ENCODE data around the gene RPS6KA2.

RPS6KA2 gene

DNA sequence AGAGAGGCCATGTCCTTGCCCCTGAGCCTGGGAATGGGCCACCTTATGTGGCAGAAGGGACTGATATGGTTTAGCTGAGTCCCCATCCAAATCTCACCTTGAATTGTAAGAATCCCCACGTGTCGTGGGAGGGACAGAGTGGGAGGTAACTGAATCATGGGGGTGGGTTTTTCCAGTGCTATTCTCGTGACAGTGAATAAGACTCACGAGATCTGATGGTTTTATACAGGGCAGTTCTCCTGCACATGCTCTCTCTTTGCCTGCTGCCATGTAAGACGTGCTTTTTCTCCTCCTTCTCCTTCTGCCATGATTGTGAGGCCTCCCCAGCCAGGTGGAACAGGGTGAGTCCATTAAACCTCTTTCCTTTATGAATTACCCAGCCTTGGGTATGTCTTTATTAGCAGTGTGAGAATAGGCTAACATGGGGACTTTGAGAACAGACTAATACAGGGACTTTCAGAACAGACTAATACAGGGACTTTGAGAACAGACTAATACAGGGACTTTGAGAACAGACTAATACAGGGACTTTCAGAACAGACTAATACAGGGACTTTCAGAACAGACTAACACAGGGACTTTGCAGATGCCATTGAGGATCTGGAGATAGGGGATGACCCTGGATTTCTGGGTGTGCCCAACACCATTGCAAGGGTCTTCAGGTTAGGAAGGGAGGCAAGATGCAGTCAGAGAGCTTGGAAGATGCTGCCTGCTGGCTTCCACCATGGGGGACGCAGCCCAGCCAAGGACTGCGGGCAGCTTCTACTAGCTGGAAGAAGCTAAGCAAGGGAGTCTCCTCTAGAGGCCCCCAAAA lies 127.5 kb downstream of the RPS6KA2 start:
- CTCF ChIA-PET = interaction anchor here (1.6 kb wide), 2 partner anchors 10 to 16 kb away, joined by 3 to 4 read pairs; no protein-coding TSS in a partner anchor
- POLR2A ChIA-PET = no interaction called here
- TF ChIP-seq, protein P1, sequence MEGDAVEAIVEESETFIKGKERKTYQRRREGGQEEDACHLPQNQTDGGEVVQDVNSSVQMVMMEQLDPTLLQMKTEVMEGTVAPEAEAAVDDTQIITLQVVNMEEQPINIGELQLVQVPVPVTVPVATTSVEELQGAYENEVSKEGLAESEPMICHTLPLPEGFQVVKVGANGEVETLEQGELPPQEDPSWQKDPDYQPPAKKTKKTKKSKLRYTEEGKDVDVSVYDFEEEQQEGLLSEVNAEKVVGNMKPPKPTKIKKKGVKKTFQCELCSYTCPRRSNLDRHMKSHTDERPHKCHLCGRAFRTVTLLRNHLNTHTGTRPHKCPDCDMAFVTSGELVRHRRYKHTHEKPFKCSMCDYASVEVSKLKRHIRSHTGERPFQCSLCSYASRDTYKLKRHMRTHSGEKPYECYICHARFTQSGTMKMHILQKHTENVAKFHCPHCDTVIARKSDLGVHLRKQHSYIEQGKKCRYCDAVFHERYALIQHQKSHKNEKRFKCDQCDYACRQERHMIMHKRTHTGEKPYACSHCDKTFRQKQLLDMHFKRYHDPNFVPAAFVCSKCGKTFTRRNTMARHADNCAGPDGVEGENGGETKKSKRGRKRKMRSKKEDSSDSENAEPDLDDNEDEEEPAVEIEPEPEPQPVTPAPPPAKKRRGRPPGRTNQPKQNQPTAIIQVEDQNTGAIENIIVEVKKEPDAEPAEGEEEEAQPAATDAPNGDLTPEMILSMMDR (IDR thresholded peaks at IDR 0.05; ENCODE audit: control extremely low read depth, extremely low read depth, low read depth, missing control alignments) = no peak
- DNase-seq (ENCODE audit: extremely low spot score) = no peak

DNA sequence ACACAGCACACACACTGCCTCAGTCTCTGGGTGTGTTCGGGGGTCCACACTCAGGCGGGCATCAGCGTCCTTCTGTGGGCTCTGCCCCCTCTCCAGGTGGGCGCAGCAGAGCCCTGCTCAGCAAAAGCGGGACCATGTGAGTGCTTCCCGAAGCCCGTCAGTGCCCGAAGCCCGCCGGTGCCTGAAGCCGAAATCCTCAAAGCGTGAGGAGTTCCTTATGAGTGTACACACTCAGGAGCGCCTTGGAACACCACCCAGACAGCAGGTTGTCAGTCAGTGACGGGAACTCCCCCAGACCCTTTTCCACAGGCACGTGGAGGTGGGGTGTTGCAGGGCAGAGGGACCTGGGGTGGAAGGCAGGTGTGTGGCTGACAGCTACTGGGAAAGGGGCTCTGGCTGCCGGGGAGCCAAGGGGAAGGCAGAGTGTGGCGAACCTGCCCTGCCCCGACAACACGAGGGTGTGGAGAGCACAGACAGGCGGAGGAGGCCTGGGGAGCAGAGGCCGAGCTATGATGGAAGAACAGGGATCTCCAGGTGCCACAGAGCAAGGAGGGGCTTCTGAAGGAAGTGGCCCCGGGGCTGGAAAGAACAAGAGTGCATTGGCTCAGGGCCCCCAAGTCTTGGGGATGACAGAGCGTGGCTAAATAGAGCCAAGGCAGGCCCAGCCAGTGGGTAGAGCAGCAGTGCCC lies 128.2 kb downstream of the RPS6KA2 start:
- no peak for DNase-seq (ENCODE audit: extremely low spot score)
- TF ChIP-seq, protein P1 (IDR thresholded peaks at IDR 0.05; ENCODE audit: control extremely low read depth, extremely low read depth, low read depth, missing control alignments) = no peak
- ChIA-PET CTCF (no interaction called here), POLR2A (no interaction called here)

DNA sequence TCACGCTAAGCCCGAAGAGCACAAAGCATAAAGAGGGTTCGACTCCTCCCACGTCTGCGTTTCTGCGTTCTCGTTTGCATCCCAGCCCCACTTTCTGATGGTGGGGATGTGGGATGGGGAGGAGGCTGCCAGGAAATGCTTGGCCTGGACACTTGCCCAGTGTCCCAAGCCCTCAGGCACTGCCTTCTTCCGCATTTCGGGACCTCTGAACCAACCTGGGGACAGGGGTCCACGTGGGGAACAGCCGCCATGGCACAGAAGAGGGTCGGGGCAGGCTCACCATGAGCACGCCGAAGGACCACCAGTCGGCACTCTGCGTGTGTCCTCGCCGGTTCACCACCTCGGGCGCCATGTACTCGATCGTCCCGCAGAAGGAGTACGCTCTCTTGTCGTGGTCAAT lies 128.8 kb downstream of the RPS6KA2 start:
- TF ChIP-seq, protein P1 (IDR thresholded peaks at IDR 0.05; ENCODE audit: control extremely low read depth, extremely low read depth, low read depth, missing control alignments) = no peak
- DNase-seq (ENCODE audit: extremely low spot score) = no peak
- POLR2A ChIA-PET = no interaction called here
- CTCF ChIA-PET = no interaction called here

DNA sequence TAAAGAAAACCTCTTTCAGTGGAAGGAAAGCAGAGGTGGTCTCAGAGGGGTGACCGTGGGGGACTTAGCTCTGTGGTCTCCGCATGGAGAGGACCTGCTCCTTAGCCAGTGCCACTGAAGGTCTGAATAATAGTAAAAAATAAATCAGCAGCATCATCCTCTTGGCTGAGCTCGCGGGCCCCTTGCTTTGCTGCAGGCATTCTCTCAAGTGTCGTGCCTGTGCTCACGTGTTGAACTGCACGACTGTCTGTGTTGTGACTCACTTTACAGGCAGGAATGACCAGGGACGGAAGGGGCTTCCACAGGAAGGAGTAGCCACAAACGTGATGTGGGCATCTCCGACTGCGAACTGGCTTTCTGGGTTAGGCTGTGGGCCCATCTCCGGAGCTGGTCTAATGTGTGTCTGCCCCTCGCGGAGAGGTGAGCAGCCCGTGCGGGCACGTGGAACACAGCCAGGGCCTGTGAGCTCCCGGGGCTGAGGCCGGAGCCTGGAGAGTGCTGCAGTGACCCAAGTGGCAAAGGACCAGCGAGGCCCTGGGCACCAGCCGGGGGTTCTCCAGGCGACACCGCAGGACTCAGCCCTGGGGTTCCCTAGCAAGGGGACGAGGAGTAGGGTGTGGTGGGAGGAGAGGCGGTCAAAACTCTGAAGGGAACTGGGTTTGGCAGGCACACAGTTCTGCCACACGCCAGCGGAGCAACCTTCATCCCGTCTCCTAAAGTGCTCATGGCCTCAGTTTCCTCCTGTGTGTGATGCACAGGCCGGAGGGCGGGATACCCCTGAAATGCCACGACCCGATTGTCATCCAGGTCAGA lies 129.8 kb downstream of the RPS6KA2 start:
- ChIA-PET CTCF (no interaction called here), POLR2A (no interaction called here)
- DNase-seq (ENCODE audit: extremely low spot score) = no peak
- TF ChIP-seq, protein P1 (IDR thresholded peaks at IDR 0.05; ENCODE audit: control extremely low read depth, extremely low read depth, low read depth, missing control alignments) = no peak

DNA sequence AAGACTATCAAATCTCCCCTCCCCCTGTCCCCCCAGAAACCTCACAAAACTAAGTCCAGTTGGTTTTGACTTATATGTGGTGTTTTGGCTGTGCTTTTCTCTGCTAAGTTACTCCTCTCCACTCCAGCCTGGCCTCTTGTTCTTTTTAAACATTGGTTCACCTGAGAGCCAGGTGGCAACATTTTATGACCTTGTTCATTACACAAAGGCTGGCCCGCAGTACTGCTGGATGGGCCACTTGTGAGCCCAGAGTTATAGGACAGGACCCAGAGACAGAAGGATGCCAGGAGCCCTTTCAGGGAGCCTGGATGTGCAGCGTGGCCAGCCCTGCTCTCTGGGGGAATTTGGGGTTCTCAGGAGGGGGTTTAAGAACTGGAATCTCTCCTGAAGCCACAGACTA lies 130.6 kb downstream of the RPS6KA2 start:
- ChIA-PET CTCF (no interaction called here), POLR2A (no interaction called here)
- TF ChIP-seq, protein P1 (IDR thresholded peaks at IDR 0.05; ENCODE audit: control extremely low read depth, extremely low read depth, low read depth, missing control alignments) = no peak
- DNase-seq (ENCODE audit: extremely low spot score) = no peak

DNA sequence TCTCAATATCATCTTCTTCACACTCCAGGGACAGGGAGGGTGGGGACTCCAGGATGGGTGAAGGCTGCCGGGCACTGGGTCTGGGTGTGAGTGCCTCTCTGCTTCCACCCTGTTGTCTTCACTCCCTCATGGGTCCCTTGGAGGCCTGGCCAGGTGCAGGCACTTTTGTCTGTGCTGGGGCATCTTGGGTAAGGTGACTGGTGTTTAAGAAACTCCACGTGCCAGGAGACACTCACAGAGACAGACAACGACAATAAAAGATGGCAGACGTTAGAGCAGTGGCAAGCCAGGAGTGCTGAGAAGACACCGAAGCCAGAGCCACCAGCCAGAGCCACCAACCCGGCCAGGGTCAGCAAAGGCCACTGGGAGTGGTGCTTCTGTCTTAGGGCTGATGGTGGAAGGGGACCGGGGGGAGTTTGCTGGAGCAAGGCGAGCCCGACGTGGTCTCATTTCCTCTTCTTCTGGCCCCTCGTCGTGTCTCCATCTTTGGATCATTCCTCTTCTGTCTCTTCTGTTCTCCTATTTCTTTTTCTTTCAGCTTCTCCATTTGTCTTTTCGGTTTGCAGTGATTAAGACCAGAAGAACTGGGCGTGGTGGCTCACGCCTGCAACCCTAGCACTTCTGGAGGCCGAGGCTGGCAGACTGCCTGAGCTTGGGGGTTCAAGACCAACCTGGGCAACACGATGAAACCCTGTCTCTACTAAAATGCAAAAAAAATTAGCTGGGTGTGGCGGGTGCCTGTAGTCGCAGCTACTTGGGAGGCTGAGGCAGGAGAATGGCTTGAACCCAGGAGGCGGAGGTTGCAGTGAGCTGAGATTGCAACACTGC lies 131.3 kb downstream of the RPS6KA2 start:
- CTCF ChIA-PET = no interaction called here
- POLR2A ChIA-PET = no interaction called here
- TF ChIP-seq, protein P1 (IDR thresholded peaks at IDR 0.05; ENCODE audit: control extremely low read depth, extremely low read depth, low read depth, missing control alignments) = no peak
- DNase-seq (ENCODE audit: extremely low spot score) = no peak

Measured in GM10248 (cell line).